ENCODE measurements around the gene DDX6. TPM values are rescaled to one million over a fixed set of nuclear protein-coding genes. Genes with fewer than 3 reads are reported as not detected.

Gene DDX6
- total RNA-seq, 4 donors from 2014 or later: 75.6 to 108 (median 107) TPM

GRCh38 chr11:118708296-118708695 lies 82.7 kb downstream of the DDX6 start:
- H3K27ac ChIP-seq: no peak overlapping the region
- WGBS, 2 donors: 77 to 88% methylated on average over 6 of the region's 6 CpGs
- TF ChIP-seq POLR2A (IDR thresholded peaks at IDR 0.05) (no peak), EP300 (IDR thresholded peaks at IDR 0.05) (no peak), CTCF (IDR thresholded peaks at IDR 0.05) (no peak)
- no peaks in the 10 kb centered on the region for H3K36me3 ChIP-seq
- H3K27me3 ChIP-seq: no peaks in the 10 kb centered on the region
- H3K4me3 ChIP-seq: no peak overlapping the region
- no peaks in the 10 kb centered on the region for H3K9me3 ChIP-seq
- H3K4me1 ChIP-seq: peaks cover 0 to 13% (median 3%) of the 10 kb centered on the region in 4 donors
- DNase-seq (ENCODE audit: low spot score in 2 of 2): no peak

- H3K27me3 ChIP-seq: no peaks in the 10 kb centered on the region
- TF ChIP-seq CTCF (IDR thresholded peaks at IDR 0.05) (no peak), POLR2A (IDR thresholded peaks at IDR 0.05) (no peak), EP300 (IDR thresholded peaks at IDR 0.05) (no peak)
- no peak for DNase-seq (ENCODE audit: low spot score in 2 of 2)
- no peak overlapping the region for H3K4me3 ChIP-seq
- H3K36me3 ChIP-seq: no peaks in the 10 kb centered on the region
- H3K9me3 ChIP-seq: no peaks in the 10 kb centered on the region
- WGBS, 2 donors: 84 to 89% methylated on average over 7 of the region's 7 CpGs
- peaks cover 0 to 13% (median 3%) of the 10 kb centered on the region in 4 donors for H3K4me1 ChIP-seq
- peak overlapping the region in 3 of 4 donors; percentile 47 to 81 (median 76) for H3K27ac ChIP-seq
Measured at GRCh38 chr11:118706546-118706825, 84.5 kb downstream of the DDX6 start.

- Histone ChIP-seq H3K9me3 (no peaks in the 10 kb centered on the region), H3K4me1 (peaks cover 0 to 13% (median 3%) of the 10 kb centered on the region in 4 donors), H3K27me3 (no peaks in the 10 kb centered on the region), H3K27ac (peak overlapping the region; percentile 2 to 81 (median 62)), H3K36me3 (no peaks in the 10 kb centered on the region), H3K4me3 (no peak overlapping the region)
- no peak for TF ChIP-seq EP300 (IDR thresholded peaks at IDR 0.05)
- no peak for TF ChIP-seq CTCF (IDR thresholded peaks at IDR 0.05)
- TF ChIP-seq POLR2A (IDR thresholded peaks at IDR 0.05): no peak
- WGBS, 2 donors: 35 to 36% methylated on average over 12 of the region's 12 CpGs
- DNase-seq (ENCODE audit: low spot score in 2 of 2): no peak
Measured at GRCh38 chr11:118705791-118706545, 85.0 kb downstream of the DDX6 start.

GRCh38 chr11:118705111-118705741 lies 85.7 kb downstream of the DDX6 start:
- H3K9me3 ChIP-seq: peaks cover 0 to 6% (median 0%) of the 10 kb centered on the region in 4 donors
- WGBS, 2 donors: 34 to 36% methylated on average over 15 of the region's 15 CpGs
- H3K27ac ChIP-seq: peak overlapping the region; percentile 2 to 81 (median 62)
- H3K27me3 ChIP-seq: no peaks in the 10 kb centered on the region
- no peak overlapping the region for H3K4me3 ChIP-seq
- no peak for DNase-seq (ENCODE audit: low spot score in 2 of 2)
- H3K36me3 ChIP-seq: no peaks in the 10 kb centered on the region
- TF ChIP-seq EP300 (IDR thresholded peaks at IDR 0.05) (peak in 1 of 2 donors; percentile 58), CTCF (IDR thresholded peaks at IDR 0.05) (no peak)
- H3K4me1 ChIP-seq: peaks cover 0 to 13% (median 3%) of the 10 kb centered on the region in 4 donors

GRCh38 chr11:118703563-118704106 lies 87.3 kb downstream of the DDX6 start:
- Histone ChIP-seq H3K36me3 (no peaks in the 10 kb centered on the region), H3K27me3 (no peaks in the 10 kb centered on the region), H3K27ac (peak overlapping the region in 2 of 4 donors; percentile 0 to 1), H3K4me3 (no peak overlapping the region), H3K4me1 (peaks cover 0 to 13% (median 3%) of the 10 kb centered on the region in 4 donors), H3K9me3 (peaks cover 0 to 10% (median 0%) of the 10 kb centered on the region in 4 donors)
- WGBS, 2 donors: 87 to 88% methylated on average over 5 of the region's 5 CpGs
- no peak for TF ChIP-seq EP300 (IDR thresholded peaks at IDR 0.05)
- TF ChIP-seq CTCF (IDR thresholded peaks at IDR 0.05): no peak
- no peak for TF ChIP-seq POLR2A (IDR thresholded peaks at IDR 0.05)
- peak in 1 of 2 donors; percentile 49 for DNase-seq (ENCODE audit: low spot score in 2 of 2)
